ENCODE results near the gene ZNF439.

- TF ChIP-seq CTCF (optimal IDR thresholded peaks at IDR 0.05 in 1 of 3, IDR thresholded peaks at IDR 0.05 in 1 of 3, conservative IDR thresholded peaks at IDR 0.05 in 1 of 3; ENCODE audit: extremely low read depth in 1 of 3, insufficient read depth in 2 of 3, low read length in 3 of 3), result no peak
- TF ChIP-seq EZH2 (IDR thresholded peaks at IDR 0.05; ENCODE audit: low read length), result no peak
Observed at GRCh38 chr19:11887234-11887610, 38.7 kb downstream of the ZNF439 start.

Measured in keratinocyte (primary cell).